ENCODE measurements around the gene OR8A1.

The OR8A1 gene

DNA sequence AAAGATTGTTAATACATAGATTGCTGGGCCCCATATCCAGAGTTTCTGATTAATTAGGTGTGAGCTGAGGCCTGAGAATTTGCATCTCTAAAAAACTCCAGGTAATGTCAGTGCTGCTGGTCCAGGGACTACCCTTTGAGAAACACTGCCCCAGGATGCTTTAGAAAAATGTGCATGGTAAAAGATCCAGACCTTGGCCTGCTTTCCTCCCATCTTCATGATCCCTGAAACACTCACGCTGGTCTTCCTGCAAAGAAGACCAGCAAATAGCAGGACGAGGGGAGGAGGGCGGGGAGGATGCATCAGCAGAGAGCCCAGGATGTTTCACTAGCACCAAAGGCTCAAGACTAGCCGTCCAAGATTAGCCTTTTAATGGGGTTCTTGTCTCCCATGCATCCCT is at the start of gene OR8A1:
TSS of gene OR8A1 (plus strand) at position 301 of the 400 bp plus-strand sequence. CDS start 123 bp downstream, outside the sequence.
- no peak for DNase-seq (ENCODE audit: low read depth in 2 of 2, low spot score in 1 of 2)

- DNase-seq (ENCODE audit: low read depth in 2 of 2, low spot score in 1 of 2): no peak
Measured at GRCh38 chr11:124520550-124520854, 49.3 kb upstream of the OR8A1 start.

DNA sequence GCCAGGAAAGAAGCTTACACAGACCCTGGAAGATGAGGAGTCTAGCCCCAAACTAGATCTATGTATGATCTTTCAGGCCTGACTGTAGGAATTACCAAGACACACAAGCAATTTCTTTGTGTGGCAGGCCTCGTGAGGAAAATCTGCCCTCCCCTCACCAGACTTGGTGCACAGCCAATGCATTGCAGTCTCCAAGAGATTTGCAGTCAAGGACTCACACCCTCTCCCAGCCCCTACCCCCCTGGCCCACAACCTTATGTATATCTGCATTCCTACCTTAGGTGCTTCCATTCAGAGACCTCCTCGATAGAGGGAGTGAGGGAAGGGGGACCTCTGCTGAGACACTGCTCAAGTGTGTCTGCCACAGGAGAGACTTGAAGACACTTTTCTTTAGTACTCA is 36.2 kb upstream of the OR8A1 start:
- no peak for DNase-seq (ENCODE audit: low read depth in 2 of 2, low spot score in 1 of 2)

GRCh38 chr11:124534051-124534450 is 35.7 kb upstream of the OR8A1 start:
- no peak for DNase-seq (ENCODE audit: low read depth in 2 of 2, low spot score in 1 of 2)

DNA sequence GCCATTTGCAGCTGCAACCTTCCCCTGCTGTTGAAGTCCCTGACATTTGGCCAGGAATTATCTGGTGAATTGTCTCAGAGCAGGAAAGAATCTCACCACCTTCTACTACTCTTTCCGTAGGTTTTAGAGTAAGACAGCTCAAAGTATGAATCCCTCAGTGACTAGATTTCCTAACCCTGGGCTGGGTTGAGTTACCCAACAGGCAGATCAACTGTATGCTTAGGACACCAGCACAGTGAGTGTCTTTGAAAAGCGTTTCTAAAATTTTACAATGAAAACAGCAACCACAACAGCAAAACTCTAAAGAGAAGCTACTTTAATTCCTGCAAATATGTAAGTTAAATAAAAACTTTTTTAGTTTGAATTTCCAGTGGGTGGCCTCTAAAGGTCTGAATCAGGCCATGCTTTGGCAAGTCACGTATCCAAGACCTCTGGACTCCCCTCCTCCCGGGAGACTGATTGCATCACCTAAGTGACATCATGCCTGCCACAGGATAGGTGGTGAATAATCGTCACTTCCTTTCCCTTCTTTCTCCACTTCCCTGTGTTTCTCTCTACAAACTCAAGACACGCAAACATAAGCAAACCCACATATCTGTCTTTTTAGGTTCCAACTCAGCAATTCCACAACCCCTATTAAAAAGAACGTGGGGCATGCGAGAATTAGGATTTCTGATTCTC is 34.1 kb upstream of the OR8A1 start:
- no peak for DNase-seq (ENCODE audit: low read depth in 2 of 2, low spot score in 1 of 2)

DNA sequence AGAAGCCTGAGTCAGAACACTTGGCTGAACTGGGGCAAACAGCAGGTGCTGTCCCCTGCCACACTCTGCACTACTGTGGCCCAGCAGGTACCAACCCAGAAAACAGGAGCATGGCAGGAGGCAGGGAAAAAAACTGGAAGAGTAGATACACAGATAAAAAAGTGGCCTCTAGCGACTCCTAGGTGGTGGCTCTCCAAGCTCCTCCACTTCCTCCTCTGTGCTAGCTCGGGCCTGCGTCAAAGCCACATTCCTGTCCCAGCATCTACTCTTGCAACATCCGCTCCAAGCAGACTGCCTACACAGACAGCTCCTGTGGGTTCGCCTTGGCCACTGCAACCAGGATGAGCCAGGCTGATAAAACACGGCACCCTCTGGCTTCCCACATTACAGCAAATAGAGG is 33.3 kb upstream of the OR8A1 start:
- DNase-seq (ENCODE audit: low read depth in 2 of 2, low spot score in 1 of 2): no peak

DNA sequence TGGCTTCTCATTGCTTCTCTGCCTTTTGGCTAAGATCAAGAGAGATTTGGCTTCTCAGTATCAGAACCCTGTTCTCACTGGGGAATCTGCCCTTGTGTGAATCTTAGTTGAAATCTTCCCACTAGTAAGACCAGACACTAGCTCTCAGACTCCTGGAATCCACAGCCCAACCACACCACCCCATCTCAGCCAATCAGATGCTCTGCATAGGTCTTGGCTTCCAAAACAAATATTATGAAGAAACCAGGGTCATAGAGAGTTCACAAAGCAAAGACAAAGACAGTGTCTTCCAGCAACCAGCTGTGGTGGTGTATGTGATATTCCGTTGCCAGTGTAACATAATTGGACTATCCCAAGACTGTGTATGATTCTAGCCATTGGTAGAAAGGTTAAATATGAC is 31.8 kb upstream of the OR8A1 start:
- DNase-seq (ENCODE audit: low read depth in 2 of 2, low spot score in 1 of 2): no peak

DNA sequence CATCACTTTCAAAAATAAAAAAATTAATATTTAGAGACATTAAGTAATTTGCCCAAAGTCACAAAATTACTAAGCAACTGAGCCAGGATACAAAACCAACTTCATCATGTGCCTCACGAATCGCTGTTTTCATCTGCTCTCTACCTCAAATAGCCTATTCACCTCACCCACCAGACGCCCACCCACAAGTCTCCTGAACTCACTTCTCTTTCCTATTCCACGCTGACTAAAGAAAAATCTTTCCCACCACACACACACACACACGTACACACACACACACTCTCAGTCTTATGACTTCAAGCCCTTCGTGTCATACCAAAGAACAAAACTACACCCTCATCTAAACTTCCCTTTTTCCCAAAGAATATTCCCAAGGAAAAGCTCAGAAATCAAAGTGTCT is 28.6 kb upstream of the OR8A1 start:
- DNase-seq (ENCODE audit: low read depth in 2 of 2, low spot score in 1 of 2): no peak

DNA sequence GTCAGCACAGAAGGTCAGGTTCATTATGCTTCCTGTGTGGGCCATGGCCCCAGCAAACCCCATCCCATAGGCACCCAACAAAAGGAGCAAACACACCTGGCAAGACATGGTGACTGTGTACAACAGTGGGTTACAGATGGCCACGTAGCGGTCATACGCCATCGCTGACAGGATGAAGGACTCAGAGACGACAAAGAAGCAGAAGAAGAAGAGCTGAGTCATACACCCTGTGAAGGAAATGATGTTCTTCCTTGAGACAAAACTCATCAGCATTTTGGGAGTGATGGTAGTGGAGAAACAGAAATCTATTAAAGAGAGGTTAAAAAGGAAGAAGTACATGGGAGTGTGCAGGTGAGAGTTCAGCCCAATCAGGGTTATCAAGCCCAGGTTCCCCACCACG is 26.7 kb upstream of the OR8A1 start:
- DNase-seq (ENCODE audit: low read depth in 2 of 2, low spot score in 1 of 2): no peak

DNA sequence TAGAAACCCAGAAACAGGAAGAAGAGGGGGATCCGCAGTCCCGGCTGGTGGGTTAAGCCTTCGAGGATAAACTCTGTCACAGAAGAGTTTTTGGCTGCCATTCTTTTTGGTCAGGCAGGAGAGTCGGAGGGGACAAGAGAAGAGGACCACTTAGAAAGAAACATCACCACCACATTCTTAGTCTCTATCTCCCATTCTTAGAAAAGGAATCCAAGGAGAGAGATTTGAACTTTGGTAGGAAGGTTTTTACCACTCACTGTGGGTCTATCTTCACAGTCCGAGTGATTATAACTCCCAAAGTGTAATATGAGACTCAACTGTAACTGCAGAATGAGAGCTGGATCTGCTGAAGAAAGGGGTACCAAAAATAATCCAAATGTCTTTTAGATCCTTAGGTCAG is 26.2 kb upstream of the OR8A1 start, which contains the start of gene OR8B12:
TSS of gene OR8B12 (minus strand) at position 101 of the 400 bp plus-strand sequence. CDS start at position 101, 0 bp downstream.
- no peak for DNase-seq (ENCODE audit: low read depth in 2 of 2, low spot score in 1 of 2)

DNA sequence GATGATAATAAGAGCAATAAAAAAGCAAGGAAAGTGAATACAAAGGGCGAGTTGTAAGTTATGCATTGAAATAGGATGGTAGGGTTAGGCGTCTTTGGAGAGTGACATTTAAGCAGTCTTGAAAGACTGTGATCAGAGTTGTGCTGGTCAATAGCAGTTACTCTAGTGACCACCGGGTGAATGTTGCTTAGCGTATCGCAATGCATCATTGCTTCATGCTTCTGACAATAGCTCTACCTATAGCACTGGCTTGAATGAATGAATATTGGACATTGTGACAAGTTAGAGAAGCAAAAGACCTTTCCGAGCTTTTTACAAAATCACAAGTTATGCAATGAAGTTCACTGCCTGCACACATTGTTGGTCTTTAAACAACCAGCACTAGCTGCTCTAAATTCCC is 18.6 kb upstream of the OR8A1 start:
- DNase-seq (ENCODE audit: low read depth in 2 of 2, low spot score in 1 of 2): no peak

DNA sequence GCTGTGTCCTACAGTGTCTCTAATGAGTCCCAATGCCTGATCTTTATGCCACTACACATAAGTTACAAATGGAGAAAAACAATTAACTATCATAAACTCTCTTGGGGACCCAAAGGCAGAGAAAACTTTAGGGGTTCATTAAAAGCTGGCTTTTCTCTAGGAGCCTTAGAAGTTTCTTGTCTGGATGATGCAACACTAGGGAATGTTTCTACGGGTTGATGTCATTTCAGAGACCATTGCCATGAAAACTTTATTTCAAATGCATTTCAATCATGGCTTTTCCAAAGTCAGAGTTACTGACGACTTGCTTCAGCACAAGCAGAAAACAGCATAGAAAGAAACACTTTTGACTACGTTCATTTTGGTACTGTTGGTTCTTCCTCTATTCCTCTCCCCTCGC is 17.8 kb upstream of the OR8A1 start:
- DNase-seq (ENCODE audit: low read depth in 2 of 2, low spot score in 1 of 2): no peak

GRCh38 chr11:124556828-124557227 is 13.0 kb upstream of the OR8A1 start:
- DNase-seq (ENCODE audit: low read depth in 2 of 2, low spot score in 1 of 2): no peak

DNA sequence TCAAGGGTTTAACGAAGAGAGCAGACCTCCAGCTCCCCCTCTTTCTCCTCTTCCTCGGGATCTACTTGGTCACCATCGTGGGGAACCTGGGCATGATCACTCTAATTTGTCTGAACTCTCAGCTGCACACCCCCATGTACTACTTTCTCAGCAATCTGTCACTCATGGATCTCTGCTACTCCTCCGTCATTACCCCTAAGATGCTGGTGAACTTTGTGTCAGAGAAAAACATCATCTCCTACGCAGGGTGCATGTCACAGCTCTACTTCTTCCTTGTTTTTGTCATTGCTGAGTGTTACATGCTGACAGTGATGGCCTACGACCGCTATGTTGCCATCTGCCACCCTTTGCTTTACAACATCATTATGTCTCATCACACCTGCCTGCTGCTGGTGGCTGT is 363 bp downstream of the OR8A1 start:
- no peak for DNase-seq (ENCODE audit: low read depth in 2 of 2, low spot score in 1 of 2)

GRCh38 chr11:124577716-124578427 is 8.1 kb downstream of the OR8A1 start:
- DNase-seq (ENCODE audit: low read depth in 2 of 2, low spot score in 1 of 2): no peak

- no peak for DNase-seq (ENCODE audit: low read depth in 2 of 2, low spot score in 1 of 2)
Measured at GRCh38 chr11:124578761-124579160, 9.0 kb downstream of the OR8A1 start.

DNA sequence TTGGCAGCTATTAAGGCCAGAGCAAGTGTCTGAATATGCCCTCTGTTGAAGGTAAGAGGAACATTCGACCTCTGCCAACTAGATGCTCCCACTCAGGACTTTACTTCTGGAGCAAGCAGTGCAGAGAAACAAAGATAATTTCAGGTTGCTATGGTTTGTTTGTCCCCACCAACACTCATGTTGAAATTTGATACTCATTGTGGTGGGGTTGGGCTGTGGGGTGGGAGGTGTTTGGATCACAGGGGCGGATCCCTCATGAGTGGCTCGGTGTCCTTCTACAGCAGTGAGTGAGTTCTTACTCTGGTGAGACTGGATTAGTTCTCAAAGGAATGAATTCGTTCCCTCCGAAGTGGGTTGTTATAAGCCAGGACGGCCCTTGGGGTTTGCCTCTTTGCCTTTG is 12.0 kb downstream of the OR8A1 start:
- no peak for DNase-seq (ENCODE audit: low read depth in 2 of 2, low spot score in 1 of 2)

DNA sequence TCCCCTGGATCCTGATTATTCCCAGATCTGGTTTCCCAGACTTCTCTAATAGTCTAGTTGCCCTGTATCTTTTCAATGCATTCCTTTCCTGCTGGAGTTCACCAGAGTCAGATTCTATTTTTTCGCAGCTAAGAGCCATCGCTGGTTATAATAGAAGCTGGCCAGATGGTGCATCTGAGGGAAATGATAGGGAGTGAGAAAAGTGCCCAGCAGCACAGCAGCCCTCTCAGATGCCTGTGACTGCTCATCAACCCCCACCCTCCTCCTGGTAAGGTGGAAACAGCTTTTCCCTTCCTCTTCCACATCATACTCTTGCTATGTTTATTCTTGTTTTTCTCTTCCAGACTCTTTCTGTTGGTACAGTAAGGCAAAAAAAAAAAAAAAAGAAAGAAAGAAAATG is 12.8 kb downstream of the OR8A1 start:
- no peak for DNase-seq (ENCODE audit: low read depth in 2 of 2, low spot score in 1 of 2)

DNA sequence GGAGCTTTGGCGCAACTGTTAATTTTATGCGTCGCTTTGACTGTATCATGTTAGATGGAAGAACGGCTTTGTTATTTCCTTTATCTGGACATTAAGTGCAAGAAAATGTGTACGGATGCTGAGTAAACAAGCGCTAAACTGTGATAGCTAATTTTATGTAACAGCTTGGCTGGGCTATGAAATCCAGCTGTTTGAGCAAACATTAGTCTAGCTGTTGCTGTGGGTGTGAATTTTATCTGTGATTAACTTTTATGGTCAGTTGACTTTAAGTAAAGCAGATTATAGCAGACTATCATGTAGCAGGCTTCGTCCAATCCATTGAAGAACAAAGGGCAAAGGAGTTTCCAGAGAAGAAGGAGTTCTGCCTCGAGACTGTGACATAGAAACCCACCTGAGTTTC is 14.0 kb downstream of the OR8A1 start:
- no peak for DNase-seq (ENCODE audit: low read depth in 2 of 2, low spot score in 1 of 2)

DNA sequence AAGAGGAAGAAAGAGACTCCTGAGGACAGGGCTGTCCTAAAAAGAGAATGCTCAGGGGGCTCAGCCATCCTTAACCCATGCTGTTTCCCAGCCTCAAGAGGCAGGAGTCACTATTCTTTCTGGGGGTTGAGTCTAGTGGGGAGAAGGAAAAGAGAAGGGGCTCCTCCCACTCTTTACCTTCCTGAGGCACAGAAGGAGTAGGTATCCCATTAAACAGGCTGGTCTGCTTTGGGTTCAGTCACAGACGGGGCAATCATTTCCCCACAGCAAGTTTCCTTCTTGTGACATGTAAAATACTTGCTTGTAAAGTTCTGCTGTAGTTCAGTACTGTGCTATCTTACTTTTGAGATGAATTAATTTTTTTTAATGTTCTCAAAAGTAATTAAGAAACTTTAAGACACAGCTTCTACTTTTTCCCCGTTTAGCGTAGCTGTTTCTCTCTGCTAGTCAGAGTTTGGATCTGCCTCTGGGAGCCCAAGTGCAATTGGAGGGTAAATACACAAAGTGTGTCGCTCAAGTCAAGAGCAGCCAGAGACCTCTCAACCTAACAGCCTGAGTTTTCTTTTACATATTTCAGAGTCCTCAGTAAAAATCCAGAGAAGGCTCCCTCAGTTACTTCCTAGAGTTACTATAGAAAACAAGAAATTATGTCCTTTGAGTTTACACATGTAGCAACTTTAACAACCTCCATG is 15.0 kb downstream of the OR8A1 start:
- no peak for DNase-seq (ENCODE audit: low read depth in 2 of 2, low spot score in 1 of 2)

- no peak for DNase-seq (ENCODE audit: low read depth in 2 of 2, low spot score in 1 of 2)
Measured at GRCh38 chr11:124586238-124586860, 16.6 kb downstream of the OR8A1 start.

DNA sequence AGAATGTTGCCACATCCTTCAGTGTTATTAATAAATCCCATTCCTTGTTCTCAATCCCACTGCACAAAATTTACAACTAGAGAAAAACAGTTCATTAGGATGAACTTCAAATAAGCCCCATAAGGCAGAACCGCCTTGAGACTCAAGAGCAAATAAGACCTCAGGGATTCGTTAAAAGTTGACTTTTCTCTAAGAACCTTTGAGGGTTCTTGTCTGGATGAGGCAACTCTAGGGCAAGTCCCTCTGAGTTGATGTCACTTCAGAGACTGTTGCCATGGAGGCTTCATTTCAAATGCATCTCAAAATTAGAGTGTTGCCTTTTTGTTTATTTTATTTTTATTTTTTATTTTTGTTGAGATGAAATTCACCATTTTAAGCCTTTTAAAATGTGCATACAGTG is 21.6 kb downstream of the OR8A1 start:
- DNase-seq (ENCODE audit: low read depth in 2 of 2, low spot score in 1 of 2): no peak

Measured in stimulated activated CD8-positive, alpha-beta memory T cell treated with anti-CD3 and anti-CD28 coated beads, Interleukin-4, amount 100 ng/mL, for 4 hours (primary cell).